Liver (tissue), 9 donors: ENCODE measurements around the gene TRAPPC10. TPM values are rescaled to one million over a fixed set of nuclear protein-coding genes. Genes with fewer than 3 reads are reported as not detected.

Source experiments
- DNase-seq: peaks from one replicate; pipeline ENCODE4 v3.0.0-alpha.2; 2017; ENCODE audit warnings: low spot score
- H3K27ac ChIP-seq, 2 donors: one replicate each; pipeline ENCODE4 v1.7.0; 2013; ENCODE audit warnings: inconsistent platforms in 2 of 2, low read length in 2 of 2, control low read depth in 1 of 2, low read depth in 1 of 2, mild to moderate bottlenecking in 1 of 2
- H3K27me3 ChIP-seq, 4 donors: one replicate each; pipeline versions ENCODE4 v1.6.1 to v1.7.0; 2013; ENCODE audit warnings: low read length in 3 of 4, inconsistent platforms in 1 of 4, mild to moderate bottlenecking in 1 of 4, moderate library complexity in 1 of 4; ENCODE audit not compliant: control insufficient read depth in 4 of 4, insufficient read depth in 4 of 4
- H3K36me3 ChIP-seq, 4 donors: one replicate each; pipeline versions ENCODE4 v1.6.1 to v1.7.0; 2013; ENCODE audit warnings: low read length in 3 of 4, mild to moderate bottlenecking in 3 of 4, low read depth in 1 of 4, moderate library complexity in 1 of 4; ENCODE audit not compliant: control insufficient read depth in 4 of 4, insufficient read depth in 3 of 4
- H3K4me1 ChIP-seq, 4 donors: one replicate each; pipeline versions ENCODE4 v1.6.1 to v1.7.0; 2013; ENCODE audit warnings: low read length in 3 of 4, mild to moderate bottlenecking in 3 of 4, moderate library complexity in 1 of 4; ENCODE audit not compliant: control insufficient read depth in 4 of 4, insufficient read depth in 4 of 4
- H3K4me3 ChIP-seq, 3 donors: one replicate each; pipeline versions ENCODE4 v1.6.1 to v1.7.0; 2013; ENCODE audit warnings: low read length in 3 of 3, control low read depth in 1 of 3, low read depth in 1 of 3, mild to moderate bottlenecking in 1 of 3
- H3K9ac ChIP-seq, 2 donors: one replicate each; pipeline ENCODE4 v1.7.0; 2013; ENCODE audit warnings: low read length in 2 of 2, mild to moderate bottlenecking in 2 of 2, moderate library complexity in 2 of 2, control low read depth in 1 of 2, low read depth in 1 of 2
- H3K9me3 ChIP-seq, 4 donors: one replicate each; pipeline versions ENCODE4 v1.6.1 to v1.7.0; 2013; ENCODE audit warnings: low read length in 3 of 4; ENCODE audit not compliant: control insufficient read depth in 4 of 4
- EGR1 ChIP-seq, 2 donors: IDR thresholded peaks; 2 replicates each; pipeline ENCODE4 v1.6.1; 2016 to 2018; ENCODE audit warnings: antibody characterized with exemption in 2 of 2, low read depth in 2 of 2
- FOXA1 ChIP-seq: IDR thresholded peaks from 2 replicates; pipeline ENCODE4 v1.6.1; 2016; ENCODE audit warnings: antibody characterized with exemption
- FOXA2 ChIP-seq: IDR thresholded peaks from 2 replicates; pipeline ENCODE4 v1.6.1; 2016; ENCODE audit warnings: antibody characterized with exemption
- GABPA ChIP-seq, 2 donors: IDR thresholded peaks in 1 of 2; conservative IDR thresholded peaks in 1 of 2; 2 replicates each; pipeline ENCODE4 v1.6.1; 2016; ENCODE audit warnings: antibody characterized with exemption in 2 of 2, mild to moderate bottlenecking in 1 of 2, moderate library complexity in 1 of 2
- HNF4A ChIP-seq, 2 donors: conservative IDR thresholded peaks; 2 replicates each; pipeline ENCODE4 v1.6.1; 2016; ENCODE audit warnings: antibody characterized with exemption in 2 of 2, mild to moderate bottlenecking in 2 of 2
- HNF4G ChIP-seq: IDR thresholded peaks from 2 replicates; pipeline ENCODE4 v1.6.1; 2016; ENCODE audit warnings: antibody characterized with exemption
- JUND ChIP-seq, 2 donors: IDR thresholded peaks; 2 replicates each; pipeline ENCODE4 v1.6.1; 2016; ENCODE audit warnings: antibody characterized with exemption in 2 of 2
- NR2F2 ChIP-seq: IDR thresholded peaks from 2 replicates; pipeline ENCODE4 v1.6.1; 2016; ENCODE audit warnings: antibody characterized with exemption
- RAD21 ChIP-seq, 2 donors: IDR thresholded peaks; 2 replicates each; pipeline ENCODE4 v1.6.1; 2016; ENCODE audit warnings: antibody characterized with exemption in 2 of 2, mild to moderate bottlenecking in 2 of 2
- RXRA ChIP-seq, 2 donors: IDR thresholded peaks; 2 replicates each; pipeline ENCODE4 v1.6.1; 2017 to 2018; ENCODE audit warnings: antibody characterized with exemption in 2 of 2, mild to moderate bottlenecking in 1 of 2
- SP1 ChIP-seq: IDR thresholded peaks from 2 replicates; pipeline ENCODE4 v1.6.1; 2018; ENCODE audit warnings: antibody characterized with exemption, mild to moderate bottlenecking
- TAF1 ChIP-seq: conservative IDR thresholded peaks from 2 replicates; pipeline ENCODE4 v1.6.1; 2016; ENCODE audit warnings: antibody characterized with exemption, mild to moderate bottlenecking
- YY1 ChIP-seq: IDR thresholded peaks from 2 replicates; pipeline ENCODE4 v1.6.1; 2016; ENCODE audit warnings: antibody characterized with exemption, mild to moderate bottlenecking
- WGBS: extraction: QIAGEN DNeasy Blood & Tissue Kit; methylation state at CpG from one replicate; pipeline ENCODE4 v1.1.7; 2013; 5-methylcytosine and 5-hydroxymethylcytosine counted together
- polyA plus RNA-seq, 2 donors: library from polyadenylated mRNA; stranded (reverse) in 1 of 2; unstranded in 1 of 2; fragments of 200-250 nt in 1 of 2; fragments of >200 nt in 1 of 2; fragmentation: Nextera tagmentation in 1 of 2; extraction: Ambion mirVana in 1 of 2; gene quantifications; one replicate each; pipeline versions ENCODE4 v1.2.1 to v1.2.3, GENCODE V29; 2013 to 2015
- total RNA-seq, 2 donors: library from RNA; depleted of rRNA; stranded (reverse); fragments of >200 nt; gene quantifications; one replicate each; pipeline ENCODE4 v1.2.3, GENCODE V29; 2014
- TF ChIP-seq, protein P1 (sequence below): IDR thresholded peaks from 2 replicates; pipeline ENCODE4 v1.6.1; 2016; ENCODE audit warnings: antibody characterized with exemption
- TF ChIP-seq, protein P2 (sequence below): IDR thresholded peaks from 2 replicates; pipeline ENCODE4 v1.6.1; 2016; ENCODE audit warnings: antibody characterized with exemption, mild to moderate bottlenecking
- TF ChIP-seq, protein P3 (sequence below): fragments of 150-350 bp; IDR thresholded peaks from 2 replicates; pipeline ENCODE4 v1.5.1; 2017; ENCODE audit warnings: improper control_type of control experiment, low read depth, low read length; ENCODE audit not compliant: missing input control
- TF ChIP-seq, protein P4 (sequence below): IDR thresholded peaks from 2 replicates; pipeline ENCODE4 v1.6.1; 2016; ENCODE audit warnings: antibody characterized with exemption
- TF ChIP-seq, protein P5 (sequence below): IDR thresholded peaks from 2 replicates; pipeline ENCODE4 v1.6.1; 2016; ENCODE audit warnings: antibody characterized with exemption
- donor health status: healthy.
- donor health status: healthy.
- donor health status: healthy.
- donor health status: healthy.
- donor health status: healthy.

The TRAPPC10 gene
- total and polyA plus RNA-seq, 4 donors = 4.9 to 24.9 (median 11.9) TPM

DNA sequence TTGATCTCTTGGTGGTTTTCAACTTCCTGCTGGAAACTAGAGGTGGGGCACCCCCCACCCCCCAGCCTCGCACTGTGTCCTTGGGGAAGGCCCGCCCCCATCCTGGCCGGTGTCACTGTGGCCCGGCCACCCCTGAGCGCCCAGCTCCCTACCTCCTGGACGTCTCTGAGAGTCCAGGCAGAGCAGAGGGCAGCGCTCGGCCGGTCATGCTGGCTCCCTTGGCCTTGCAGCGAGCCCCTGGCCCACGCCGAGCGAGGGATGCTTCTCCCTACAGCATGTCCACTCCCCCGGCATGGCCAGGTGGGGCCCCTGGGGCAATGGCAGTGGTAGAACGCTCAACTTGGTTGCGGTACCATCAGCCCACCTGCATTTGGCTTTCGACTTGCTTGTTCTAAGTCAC is 28.7 kb upstream of the TRAPPC10 start:
- 90% methylated on average over 17 of the region's 17 CpGs for WGBS
- no peaks in the 10 kb centered on the region for H3K9me3 ChIP-seq
- no peak for TF ChIP-seq GABPA (IDR thresholded peaks at IDR 0.05 in 1 of 2, conservative IDR thresholded peaks at IDR 0.05 in 1 of 2)
- TF ChIP-seq FOXA2 = no peak
- no peak for TF ChIP-seq HNF4A (conservative IDR thresholded peaks at IDR 0.05)
- TF ChIP-seq, protein P1, sequence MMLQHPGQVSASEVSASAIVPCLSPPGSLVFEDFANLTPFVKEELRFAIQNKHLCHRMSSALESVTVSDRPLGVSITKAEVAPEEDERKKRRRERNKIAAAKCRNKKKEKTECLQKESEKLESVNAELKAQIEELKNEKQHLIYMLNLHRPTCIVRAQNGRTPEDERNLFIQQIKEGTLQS = no peak
- no peak for TF ChIP-seq EGR1 (IDR thresholded peaks at IDR 0.05; ENCODE audit: low read depth in 2 of 2)
- TF ChIP-seq, protein P2, sequence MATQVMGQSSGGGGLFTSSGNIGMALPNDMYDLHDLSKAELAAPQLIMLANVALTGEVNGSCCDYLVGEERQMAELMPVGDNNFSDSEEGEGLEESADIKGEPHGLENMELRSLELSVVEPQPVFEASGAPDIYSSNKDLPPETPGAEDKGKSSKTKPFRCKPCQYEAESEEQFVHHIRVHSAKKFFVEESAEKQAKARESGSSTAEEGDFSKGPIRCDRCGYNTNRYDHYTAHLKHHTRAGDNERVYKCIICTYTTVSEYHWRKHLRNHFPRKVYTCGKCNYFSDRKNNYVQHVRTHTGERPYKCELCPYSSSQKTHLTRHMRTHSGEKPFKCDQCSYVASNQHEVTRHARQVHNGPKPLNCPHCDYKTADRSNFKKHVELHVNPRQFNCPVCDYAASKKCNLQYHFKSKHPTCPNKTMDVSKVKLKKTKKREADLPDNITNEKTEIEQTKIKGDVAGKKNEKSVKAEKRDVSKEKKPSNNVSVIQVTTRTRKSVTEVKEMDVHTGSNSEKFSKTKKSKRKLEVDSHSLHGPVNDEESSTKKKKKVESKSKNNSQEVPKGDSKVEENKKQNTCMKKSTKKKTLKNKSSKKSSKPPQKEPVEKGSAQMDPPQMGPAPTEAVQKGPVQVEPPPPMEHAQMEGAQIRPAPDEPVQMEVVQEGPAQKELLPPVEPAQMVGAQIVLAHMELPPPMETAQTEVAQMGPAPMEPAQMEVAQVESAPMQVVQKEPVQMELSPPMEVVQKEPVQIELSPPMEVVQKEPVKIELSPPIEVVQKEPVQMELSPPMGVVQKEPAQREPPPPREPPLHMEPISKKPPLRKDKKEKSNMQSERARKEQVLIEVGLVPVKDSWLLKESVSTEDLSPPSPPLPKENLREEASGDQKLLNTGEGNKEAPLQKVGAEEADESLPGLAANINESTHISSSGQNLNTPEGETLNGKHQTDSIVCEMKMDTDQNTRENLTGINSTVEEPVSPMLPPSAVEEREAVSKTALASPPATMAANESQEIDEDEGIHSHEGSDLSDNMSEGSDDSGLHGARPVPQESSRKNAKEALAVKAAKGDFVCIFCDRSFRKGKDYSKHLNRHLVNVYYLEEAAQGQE = no peak
- TF ChIP-seq TAF1 = no peak
- no peak for TF ChIP-seq RAD21 (IDR thresholded peaks at IDR 0.05)
- no peak for TF ChIP-seq JUND (IDR thresholded peaks at IDR 0.05)
- TF ChIP-seq, protein P3, sequence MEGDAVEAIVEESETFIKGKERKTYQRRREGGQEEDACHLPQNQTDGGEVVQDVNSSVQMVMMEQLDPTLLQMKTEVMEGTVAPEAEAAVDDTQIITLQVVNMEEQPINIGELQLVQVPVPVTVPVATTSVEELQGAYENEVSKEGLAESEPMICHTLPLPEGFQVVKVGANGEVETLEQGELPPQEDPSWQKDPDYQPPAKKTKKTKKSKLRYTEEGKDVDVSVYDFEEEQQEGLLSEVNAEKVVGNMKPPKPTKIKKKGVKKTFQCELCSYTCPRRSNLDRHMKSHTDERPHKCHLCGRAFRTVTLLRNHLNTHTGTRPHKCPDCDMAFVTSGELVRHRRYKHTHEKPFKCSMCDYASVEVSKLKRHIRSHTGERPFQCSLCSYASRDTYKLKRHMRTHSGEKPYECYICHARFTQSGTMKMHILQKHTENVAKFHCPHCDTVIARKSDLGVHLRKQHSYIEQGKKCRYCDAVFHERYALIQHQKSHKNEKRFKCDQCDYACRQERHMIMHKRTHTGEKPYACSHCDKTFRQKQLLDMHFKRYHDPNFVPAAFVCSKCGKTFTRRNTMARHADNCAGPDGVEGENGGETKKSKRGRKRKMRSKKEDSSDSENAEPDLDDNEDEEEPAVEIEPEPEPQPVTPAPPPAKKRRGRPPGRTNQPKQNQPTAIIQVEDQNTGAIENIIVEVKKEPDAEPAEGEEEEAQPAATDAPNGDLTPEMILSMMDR = no peak
- TF ChIP-seq, protein P4, sequence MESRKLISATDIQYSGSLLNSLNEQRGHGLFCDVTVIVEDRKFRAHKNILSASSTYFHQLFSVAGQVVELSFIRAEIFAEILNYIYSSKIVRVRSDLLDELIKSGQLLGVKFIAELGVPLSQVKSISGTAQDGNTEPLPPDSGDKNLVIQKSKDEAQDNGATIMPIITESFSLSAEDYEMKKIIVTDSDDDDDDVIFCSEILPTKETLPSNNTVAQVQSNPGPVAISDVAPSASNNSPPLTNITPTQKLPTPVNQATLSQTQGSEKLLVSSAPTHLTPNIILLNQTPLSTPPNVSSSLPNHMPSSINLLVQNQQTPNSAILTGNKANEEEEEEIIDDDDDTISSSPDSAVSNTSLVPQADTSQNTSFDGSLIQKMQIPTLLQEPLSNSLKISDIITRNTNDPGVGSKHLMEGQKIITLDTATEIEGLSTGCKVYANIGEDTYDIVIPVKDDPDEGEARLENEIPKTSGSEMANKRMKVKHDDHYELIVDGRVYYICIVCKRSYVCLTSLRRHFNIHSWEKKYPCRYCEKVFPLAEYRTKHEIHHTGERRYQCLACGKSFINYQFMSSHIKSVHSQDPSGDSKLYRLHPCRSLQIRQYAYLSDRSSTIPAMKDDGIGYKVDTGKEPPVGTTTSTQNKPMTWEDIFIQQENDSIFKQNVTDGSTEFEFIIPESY = no peak
- no peak for TF ChIP-seq FOXA1
- TF ChIP-seq, protein P5, sequence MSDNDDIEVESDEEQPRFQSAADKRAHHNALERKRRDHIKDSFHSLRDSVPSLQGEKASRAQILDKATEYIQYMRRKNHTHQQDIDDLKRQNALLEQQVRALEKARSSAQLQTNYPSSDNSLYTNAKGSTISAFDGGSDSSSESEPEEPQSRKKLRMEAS = no peak
- no peak for TF ChIP-seq HNF4G
- TF ChIP-seq YY1 = no peak
- TF ChIP-seq RXRA (IDR thresholded peaks at IDR 0.05) = no peak
- TF ChIP-seq NR2F2 = no peak
- no peak for TF ChIP-seq SP1
- no peak overlapping the region for H3K4me3 ChIP-seq
- H3K4me1 ChIP-seq = peaks cover 0 to 4% (median 0%) of the 10 kb centered on the region in 4 donors
- H3K9ac ChIP-seq = no peak overlapping the region
- peaks cover 9 to 30% (median 16%) of the 10 kb centered on the region in 4 donors for H3K36me3 ChIP-seq
- no peaks in the 10 kb centered on the region for H3K27me3 ChIP-seq
- DNase-seq = no peak
- no peak overlapping the region for H3K27ac ChIP-seq
